ENCODE data around the gene MCM6. TPM values are rescaled to one million over a fixed set of nuclear protein-coding genes. Genes with fewer than 3 reads are reported as not detected.
"Not testable (repeated sequence)": the region's sequence is repeated elsewhere in the genome, so short reads cannot be mapped to it uniquely, and the experiment has no call there.

Gene MCM6
- total RNA-seq, 1 donor from 2014 or later, result 28.9 TPM

DNA sequence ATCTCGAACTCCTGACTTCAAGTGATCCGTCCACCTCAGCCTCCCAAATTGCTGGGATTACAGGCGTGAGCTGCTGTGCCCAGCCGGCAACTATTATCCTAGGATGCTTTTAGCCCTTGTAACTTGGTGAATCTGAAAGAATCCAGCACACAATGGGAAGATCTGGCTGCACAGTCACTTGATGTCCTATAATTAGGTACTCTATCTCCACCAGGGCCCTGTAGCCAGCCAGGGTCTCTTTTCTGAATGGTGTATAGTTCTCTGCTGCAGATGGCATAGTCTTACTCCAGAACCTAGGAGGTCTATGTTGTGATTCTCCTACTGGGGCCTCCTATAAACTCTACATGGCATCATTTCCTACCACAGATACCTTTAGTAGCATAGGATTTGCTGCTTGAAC is 13.9 kb upstream of the MCM6 start:
- H3K4me3 Mint-ChIP-seq, result no peak overlapping the region
- no peak for DNase-seq
- H3K36me3 Mint-ChIP-seq (ENCODE audit: low read depth), result no peaks in the 10 kb centered on the region
- ATAC-seq (ENCODE audit: low read depth), result no peak
- H3K9me3 Mint-ChIP-seq, result peaks cover 6% of the 10 kb centered on the region
- TF ChIP-seq, protein P1, sequence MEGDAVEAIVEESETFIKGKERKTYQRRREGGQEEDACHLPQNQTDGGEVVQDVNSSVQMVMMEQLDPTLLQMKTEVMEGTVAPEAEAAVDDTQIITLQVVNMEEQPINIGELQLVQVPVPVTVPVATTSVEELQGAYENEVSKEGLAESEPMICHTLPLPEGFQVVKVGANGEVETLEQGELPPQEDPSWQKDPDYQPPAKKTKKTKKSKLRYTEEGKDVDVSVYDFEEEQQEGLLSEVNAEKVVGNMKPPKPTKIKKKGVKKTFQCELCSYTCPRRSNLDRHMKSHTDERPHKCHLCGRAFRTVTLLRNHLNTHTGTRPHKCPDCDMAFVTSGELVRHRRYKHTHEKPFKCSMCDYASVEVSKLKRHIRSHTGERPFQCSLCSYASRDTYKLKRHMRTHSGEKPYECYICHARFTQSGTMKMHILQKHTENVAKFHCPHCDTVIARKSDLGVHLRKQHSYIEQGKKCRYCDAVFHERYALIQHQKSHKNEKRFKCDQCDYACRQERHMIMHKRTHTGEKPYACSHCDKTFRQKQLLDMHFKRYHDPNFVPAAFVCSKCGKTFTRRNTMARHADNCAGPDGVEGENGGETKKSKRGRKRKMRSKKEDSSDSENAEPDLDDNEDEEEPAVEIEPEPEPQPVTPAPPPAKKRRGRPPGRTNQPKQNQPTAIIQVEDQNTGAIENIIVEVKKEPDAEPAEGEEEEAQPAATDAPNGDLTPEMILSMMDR (IDR thresholded peaks at IDR 0.05), result no peak
- POLR2A ChIA-PET, result no interaction called here
- H3K4me1 Mint-ChIP-seq, result no peaks in the 10 kb centered on the region
- H3K27ac Mint-ChIP-seq, result no peak overlapping the region
- no peaks in the 10 kb centered on the region for H3K27me3 Mint-ChIP-seq
- intact Hi-C loops (cut with micrococcal nuclease), result no loop called here
- CTCF ChIA-PET, result no interaction called here

DNA sequence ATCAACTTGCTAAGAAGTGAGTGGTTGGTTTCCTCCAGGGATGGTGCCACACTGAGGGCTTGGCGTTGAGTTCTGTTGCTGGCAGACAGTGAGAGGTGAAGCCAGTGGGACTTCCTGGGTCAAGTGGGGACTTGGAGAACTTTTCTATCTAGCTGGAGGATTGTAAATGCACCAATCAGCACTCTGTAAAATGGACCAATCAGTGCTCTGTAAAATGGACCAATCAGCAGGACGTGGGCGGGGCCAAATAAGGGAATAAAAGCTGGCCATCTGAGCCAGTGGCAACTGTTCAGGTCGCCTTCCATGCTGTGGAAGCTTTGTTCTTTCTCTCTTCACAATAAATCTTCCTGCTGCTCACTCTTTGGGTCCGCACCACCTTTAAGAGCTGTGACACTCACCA is 12.3 kb upstream of the MCM6 start:
- H3K27ac Mint-ChIP-seq; intact Hi-C loops (cut with micrococcal nuclease); H3K27me3 Mint-ChIP-seq; ATAC-seq (ENCODE audit: low read depth); H3K4me1 Mint-ChIP-seq; H3K4me3 Mint-ChIP-seq; H3K9me3 Mint-ChIP-seq; DNase-seq; CTCF ChIA-PET; POLR2A ChIA-PET; H3K36me3 Mint-ChIP-seq (ENCODE audit: low read depth): not testable (repeated sequence)

DNA sequence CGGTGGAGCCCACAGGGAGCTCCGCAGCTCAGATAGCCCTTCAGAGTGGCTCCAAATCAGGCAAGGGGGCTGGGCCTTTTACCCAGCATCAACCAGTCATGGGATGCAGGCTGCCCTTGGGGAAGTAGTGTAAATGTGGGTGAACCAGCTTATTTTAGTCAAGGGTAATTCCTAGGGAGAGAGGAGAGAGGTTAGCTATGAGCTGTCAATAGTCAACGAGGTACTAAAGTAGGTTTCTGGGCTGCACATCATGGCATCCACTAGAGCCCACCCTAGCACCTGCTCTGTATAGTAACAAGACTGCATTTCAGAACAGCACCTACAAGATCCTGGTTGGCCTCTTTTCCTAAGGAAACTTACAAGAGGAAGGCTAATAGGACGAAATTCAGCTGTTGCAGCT is 9.5 kb upstream of the MCM6 start:
- no peak for ATAC-seq (ENCODE audit: low read depth)
- intact Hi-C loops (cut with micrococcal nuclease), result no loop called here
- H3K4me1 Mint-ChIP-seq, result no peaks in the 10 kb centered on the region
- TF ChIP-seq, protein P1 (IDR thresholded peaks at IDR 0.05), result no peak
- H3K27me3 Mint-ChIP-seq, result no peaks in the 10 kb centered on the region
- peaks cover 6% of the 10 kb centered on the region for H3K9me3 Mint-ChIP-seq
- CTCF ChIA-PET, result no interaction called here
- POLR2A ChIA-PET, result no interaction called here
- H3K27ac Mint-ChIP-seq, result no peak overlapping the region
- DNase-seq, result no peak
- H3K4me3 Mint-ChIP-seq, result no peak overlapping the region
- no peaks in the 10 kb centered on the region for H3K36me3 Mint-ChIP-seq (ENCODE audit: low read depth)

DNA sequence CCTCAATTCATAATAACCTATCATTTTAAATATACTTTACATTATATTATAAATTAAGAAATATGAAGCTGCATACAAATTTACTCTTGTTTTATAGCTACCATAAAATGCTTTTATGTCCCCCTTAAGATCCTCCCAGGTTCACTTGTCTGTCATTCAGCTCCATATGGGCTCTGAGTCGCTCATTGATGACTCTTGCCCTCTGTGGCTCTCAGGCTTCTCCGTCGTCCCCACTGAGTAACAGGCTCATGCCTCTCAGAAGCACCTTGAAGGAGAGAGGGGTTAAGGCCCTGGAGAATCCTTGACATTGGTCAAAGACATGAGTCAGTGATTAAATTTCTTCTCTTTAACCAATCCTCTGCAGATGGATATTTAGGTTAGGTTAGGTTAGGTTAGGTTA is 6.2 kb upstream of the MCM6 start:
- Mint-ChIP-seq H3K9me3 (no peaks in the 10 kb centered on the region), H3K27ac (no peak overlapping the region), H3K36me3 (ENCODE audit: low read depth) (no peaks in the 10 kb centered on the region), H3K4me1 (peaks cover 3% of the 10 kb centered on the region), H3K4me3 (no peak overlapping the region), H3K27me3 (no peaks in the 10 kb centered on the region)
- POLR2A ChIA-PET, result no interaction called here
- CTCF ChIA-PET, result interaction anchor here (0.6 kb wide), 1 partner anchor 15 kb away, joined by 3 read pairs; no protein-coding TSS in a partner anchor
- intact Hi-C loops (cut with micrococcal nuclease), result no loop called here
- no peak for DNase-seq
- TF ChIP-seq, protein P1 (IDR thresholded peaks at IDR 0.05), result no peak
- no peak for ATAC-seq (ENCODE audit: low read depth)

DNA sequence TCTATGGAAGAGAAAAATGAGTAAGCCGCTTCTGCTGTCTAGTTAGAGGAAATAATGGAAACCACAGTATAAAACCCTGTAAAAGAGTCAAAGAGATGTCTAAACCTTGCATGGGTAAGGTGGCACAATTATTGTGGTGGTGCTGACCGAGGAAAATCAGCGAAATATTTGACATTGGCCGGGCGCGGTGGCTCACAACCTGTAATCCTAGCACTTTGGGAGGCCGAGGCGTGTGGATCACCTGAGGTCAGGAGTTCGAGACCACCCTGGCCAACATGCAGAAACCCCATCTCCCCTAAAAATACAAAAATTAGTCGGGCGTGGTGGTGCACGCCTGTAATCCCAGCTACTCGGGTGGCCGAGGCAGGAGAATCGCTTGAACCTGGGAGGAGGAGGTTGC is 527 bp upstream of the MCM6 start:
- POLR2A ChIA-PET, result interaction anchor here (0.5 to 2.0 kb wide), 6 partner anchors 11 to 828 kb away, joined by 3 to 8 read pairs (median 4); no protein-coding TSS in a partner anchor
- DNase-seq; H3K27me3 Mint-ChIP-seq; H3K36me3 Mint-ChIP-seq (ENCODE audit: low read depth); CTCF ChIA-PET; ATAC-seq (ENCODE audit: low read depth); H3K9me3 Mint-ChIP-seq: not testable (repeated sequence)
- H3K4me3 Mint-ChIP-seq, result peak overlapping the region; percentile 95
- intact Hi-C loops (cut with micrococcal nuclease), result loop anchor here (1.0 to 2.0 kb wide), 5 partner anchors 108 to 958 kb away; partner anchors contain the start of genes CCNT2, DARS1, RAB3GAP1 and UBXN4
- H3K4me1 Mint-ChIP-seq, result peaks cover 24% of the 10 kb centered on the region
- peak overlapping the region; percentile 90 for H3K27ac Mint-ChIP-seq

DNA sequence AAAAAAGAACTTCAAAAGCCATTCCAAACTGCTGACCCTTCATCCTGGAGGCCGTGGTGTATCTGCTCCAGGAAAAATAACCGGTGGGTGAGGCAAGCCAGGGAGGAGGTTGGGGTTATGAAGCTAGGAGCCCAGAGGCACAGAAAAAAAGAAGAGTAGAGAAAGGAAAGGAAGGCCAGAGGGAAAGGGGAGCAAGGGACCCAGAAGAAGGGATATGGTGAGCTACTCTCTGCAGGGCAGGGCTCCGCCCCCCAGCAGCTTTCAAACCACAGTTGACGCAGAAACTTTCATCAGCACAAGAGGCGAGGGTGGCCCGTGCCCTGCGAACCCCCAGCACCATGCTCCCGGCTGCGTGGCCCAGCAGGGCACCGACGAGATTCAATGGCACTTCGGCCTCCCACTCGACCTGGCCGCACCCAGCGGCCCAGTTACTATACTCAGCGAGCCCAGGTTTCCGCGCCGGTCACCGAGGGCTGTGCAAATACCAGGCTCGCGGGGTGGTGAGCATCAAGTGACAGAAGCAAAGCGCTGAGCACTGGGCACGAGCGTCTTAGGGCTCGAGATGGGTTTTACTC is 665 bp downstream of the MCM6 start:
- CTCF ChIA-PET, result no interaction called here
- intact Hi-C loops (cut with micrococcal nuclease), result loop anchor here (1.0 to 2.0 kb wide), 5 partner anchors 109 to 957 kb away; partner anchors contain the start of genes CCNT2, DARS1, RAB3GAP1 and UBXN4
- ATAC-seq (ENCODE audit: low read depth) (peak; percentile 73), DNase-seq (peak; percentile 60)
- POLR2A ChIA-PET, result interaction anchor here (0.7 to 2.0 kb wide), 7 partner anchors 9 to 827 kb away, joined by 3 to 8 read pairs (median 3); partner anchors contain the start of gene ZRANB3
- TF ChIP-seq, protein P1 (IDR thresholded peaks at IDR 0.05), result no peak
- Mint-ChIP-seq H3K4me3 (peak overlapping the region; percentile 95), H3K9me3 (no peaks in the 10 kb centered on the region), H3K4me1 (peaks cover 24% of the 10 kb centered on the region), H3K27ac (peak overlapping the region; percentile 88), H3K27me3 (no peaks in the 10 kb centered on the region), H3K36me3 (ENCODE audit: low read depth) (peaks cover 19% of the 10 kb centered on the region)

Measured in activated B cell treated with CpG ODN at 0.5 μM for 24 hours (primary cell).